GM19328 (cell line): ENCODE data around the gene EFR3B.

Experiments used
- ATAC-seq: cut with Tn5 transposase; IDR thresholded peaks from one replicate; pipeline ENCODE4 v1.9.1; 2021; ENCODE audit warnings: mild to moderate bottlenecking, moderate library complexity; ENCODE audit not compliant: unreplicated experiment

Gene EFR3B

DNA sequence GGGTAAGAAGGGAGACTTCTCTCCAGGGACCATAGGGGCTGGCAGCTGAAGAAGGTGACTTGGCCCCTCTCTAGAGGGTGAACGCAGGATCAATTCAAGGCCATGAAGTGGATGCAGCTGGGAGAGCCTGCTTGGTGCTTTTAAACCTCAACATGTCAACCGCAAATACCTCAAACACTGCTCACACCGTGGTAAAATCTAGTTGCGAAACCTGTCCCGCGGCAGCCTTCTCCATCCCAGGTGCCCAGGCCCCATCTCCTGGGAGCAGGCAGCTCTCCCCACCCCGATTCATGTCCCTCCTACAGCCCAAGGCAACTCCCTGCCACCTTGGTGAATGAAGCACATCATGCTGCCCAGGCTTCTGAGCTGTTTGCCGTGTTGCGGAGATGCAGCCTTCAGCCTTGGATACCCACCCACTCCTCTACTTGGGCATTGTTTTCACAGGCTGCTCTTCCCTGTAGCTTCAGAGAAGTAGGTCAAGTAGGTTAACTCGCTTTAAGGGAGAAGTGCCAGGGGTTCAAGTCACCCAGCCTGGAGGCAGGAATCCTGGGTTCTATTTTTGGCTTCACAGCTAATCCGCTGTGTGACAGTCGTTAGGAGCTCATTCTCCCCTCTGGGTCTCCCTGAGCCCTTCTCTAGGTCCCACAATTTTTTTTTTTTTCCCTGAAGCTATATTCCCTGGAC, 6.2 kb upstream of the EFR3B start:
- no peak for ATAC-seq

DNA sequence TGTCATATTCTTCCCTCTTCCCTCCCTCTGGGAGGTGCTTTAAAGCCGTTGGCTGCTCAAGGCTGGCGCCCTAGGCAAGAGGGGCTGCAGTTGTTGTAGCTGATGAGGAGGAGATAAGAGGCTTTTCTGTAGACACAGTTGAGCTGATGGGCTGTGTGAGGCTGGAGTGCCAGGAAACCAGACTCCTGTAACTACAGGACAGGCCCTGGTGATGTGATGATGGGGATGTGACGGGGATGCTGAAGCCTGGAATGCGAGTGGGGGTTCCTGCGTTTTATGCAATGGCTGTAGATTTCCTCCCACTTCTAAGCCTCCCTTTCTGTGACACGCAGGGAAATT, 5.7 kb upstream of the EFR3B start:
- no peak for ATAC-seq

DNA sequence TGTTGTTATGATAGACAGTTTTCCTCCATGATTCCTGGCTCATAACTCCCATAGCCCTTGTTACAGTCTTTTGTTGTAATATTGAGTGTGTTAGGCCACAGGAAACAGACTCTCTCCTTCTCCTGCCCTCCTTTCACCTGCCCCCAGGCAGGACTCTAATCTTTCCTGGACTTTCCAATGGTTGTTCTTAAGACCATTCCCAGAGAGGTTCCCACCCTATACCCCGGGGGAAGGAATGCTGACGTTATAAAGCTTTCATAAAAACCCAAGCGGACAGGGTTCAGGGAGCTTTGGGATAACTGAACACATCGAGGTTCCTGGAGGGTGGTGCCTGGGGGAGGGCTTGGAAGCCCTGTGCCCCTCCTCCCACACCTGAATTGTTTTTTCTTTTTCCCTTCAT, 2.8 kb upstream of the EFR3B start:
- no peak for ATAC-seq

DNA sequence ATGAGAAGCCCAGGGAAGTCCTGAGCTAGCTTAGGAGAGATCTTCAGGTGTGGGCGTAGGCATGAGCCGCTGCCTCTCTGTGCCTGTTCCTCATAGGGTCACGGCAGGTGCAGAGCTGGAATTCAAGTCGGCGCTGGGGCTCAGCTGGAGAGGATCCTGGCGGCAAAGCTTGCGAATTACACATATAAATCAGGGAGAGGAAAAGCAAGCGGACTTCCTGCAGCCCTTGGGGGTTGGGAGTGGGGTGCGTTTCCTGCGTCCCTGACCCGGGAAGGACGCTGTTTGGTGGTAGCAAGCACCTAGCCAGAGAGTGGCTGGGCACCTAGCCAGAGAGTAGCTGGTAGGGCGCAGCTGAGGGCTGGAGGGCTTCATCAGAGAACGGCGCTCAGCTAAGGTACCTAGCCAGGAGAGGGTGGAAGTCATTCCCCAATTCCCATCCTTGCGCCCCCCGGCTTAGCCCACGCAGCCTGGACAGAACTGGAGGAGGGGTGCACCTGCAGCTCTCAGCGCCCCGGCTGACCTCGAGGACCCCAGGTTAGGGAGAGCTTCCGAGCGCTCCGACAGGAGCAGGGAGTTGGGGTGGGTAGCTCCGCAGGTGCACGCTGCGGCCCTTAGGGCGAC, 459 bp upstream of the EFR3B start:
- ATAC-seq = no peak

- no peak for ATAC-seq
Observed at GRCh38 chr2:25042321-25043240, 705 bp downstream of the EFR3B start.

DNA sequence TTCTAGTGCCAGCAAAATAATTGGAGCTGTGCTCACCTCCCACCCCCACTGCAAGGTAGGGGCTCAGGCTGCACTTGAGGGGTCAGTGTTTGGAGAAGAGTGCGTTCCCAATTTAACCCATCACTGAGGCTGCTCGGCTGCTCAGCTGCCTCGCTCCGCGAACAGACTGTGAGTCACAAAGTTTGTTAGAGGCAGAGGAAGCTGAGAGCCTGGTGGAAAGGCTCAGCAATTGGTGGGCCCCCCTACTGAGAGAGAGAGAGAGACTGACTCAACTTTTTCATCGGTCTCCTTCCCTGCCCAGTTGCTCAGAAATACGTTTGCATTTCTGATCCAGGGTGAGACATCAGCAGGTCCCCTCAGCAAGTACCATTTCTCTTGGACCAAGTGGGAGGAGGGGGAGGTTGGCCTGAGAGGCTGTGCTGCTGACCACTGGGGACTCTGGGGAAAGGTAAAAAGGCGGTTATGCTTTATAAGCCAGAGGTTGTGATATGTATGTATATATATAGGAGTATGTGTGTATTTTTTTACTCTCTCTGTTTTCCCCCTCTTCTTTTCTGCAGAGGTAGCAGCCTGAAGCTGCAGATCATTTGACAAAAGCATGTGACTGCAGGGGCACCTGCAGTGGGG, 1.5 kb downstream of the EFR3B start:
- ATAC-seq = no peak

- no peak for ATAC-seq
Observed at GRCh38 chr2:25044011-25044410, 2.1 kb downstream of the EFR3B start.

DNA sequence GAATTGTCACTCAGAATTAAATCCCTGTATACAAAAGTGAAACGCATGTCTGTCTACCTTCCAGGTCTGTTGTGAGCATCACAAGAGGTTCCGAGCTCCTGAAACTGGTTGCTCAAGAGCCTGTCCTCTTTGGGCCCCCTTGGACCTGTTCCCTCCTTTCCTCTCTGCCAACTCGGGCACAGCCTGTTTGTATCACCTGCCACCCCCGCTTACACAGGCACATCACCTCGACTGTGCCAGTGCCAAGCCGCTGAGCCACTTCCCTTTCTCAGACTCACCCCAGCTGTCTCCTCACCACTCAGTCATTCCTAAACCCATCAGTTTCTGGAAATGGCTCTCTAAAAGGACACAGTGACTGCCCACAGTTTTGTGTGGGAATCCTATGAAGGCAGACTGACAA, 3.1 kb downstream of the EFR3B start:
- ATAC-seq = no peak

- no peak for ATAC-seq
Observed at GRCh38 chr2:25049422-25049821, 7.5 kb downstream of the EFR3B start.

GRCh38 chr2:25050128-25050527, 8.3 kb downstream of the EFR3B start:
- ATAC-seq = peak; percentile 77

DNA sequence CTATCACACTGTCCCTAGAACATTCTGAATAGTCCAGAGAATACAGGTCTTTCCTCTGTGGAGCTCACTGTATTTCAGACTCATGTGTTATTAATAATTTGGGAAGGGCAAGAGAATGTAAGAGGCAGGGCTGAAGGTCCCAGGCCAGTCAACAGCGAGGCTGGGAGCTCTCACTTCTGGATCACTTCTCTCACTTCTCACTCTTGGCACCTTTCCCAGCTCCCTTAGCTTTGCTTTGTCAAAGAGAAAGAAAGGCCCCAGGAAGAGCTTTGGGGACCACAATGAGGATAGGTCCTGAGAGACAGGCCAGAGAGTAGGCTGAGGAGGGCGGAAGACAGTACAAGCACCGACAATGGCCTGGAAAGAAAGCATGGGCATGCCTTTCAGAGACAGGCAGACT, 11.2 kb downstream of the EFR3B start:
- no peak for ATAC-seq

- no peak for ATAC-seq
Observed at GRCh38 chr2:25054720-25055119, 12.8 kb downstream of the EFR3B start.

- no peak for ATAC-seq
Observed at GRCh38 chr2:25055376-25055920, 13.6 kb downstream of the EFR3B start.

DNA sequence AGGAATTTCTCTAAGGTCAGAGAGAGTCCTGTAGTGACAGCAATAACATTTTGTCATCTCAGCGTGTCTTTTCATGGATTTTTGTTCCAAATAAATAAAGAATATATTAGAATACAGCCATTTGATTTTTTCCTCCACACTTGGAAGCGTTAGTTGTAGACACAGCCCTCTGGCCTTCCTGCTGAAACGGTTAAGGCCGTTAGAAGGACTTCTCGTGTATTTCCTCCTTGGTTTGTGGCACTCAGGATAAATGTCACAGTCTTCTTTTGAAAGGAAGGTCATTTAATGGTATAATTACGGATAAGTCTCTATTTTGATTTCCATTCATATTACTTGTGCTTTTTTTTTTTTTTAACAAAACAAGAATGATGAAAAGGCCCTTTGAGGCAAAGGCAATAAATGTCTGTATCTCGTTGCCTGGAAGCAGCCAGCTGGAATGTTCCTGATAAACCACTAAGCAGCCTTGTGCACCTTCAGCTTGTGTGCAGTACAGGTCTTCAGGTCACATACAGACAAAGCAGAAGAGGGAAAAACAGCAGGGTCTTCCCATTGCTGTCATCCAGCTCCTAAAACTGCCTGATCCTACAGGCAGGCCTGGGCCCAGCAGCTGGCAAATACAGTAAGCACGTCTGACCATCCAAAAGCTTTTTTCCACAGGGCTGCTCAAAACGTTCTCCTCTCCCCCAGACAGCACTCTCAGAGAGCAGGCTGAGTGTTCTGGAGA, 14.4 kb downstream of the EFR3B start:
- no peak for ATAC-seq

DNA sequence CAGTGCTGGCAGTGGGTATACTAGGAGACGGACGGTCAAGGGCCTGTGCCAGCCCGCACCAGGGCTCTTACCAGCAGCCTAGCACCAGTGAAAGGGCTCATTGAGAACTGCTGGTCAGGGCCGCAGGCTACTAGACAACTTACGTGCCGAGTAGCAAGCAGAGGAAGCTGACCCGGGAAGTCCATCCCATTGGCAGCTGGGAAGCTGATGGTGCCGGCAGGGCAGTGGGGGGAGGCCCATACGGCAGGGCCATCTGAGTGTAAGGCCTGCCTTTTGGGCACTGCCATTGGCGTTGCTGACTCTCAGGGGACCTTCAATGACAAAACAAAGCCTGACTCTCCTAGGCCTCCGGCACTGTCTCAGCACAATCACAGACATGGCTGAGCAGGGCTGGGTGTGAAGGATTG, 20.6 kb downstream of the EFR3B start:
- no peak for ATAC-seq

GRCh38 chr2:25063876-25064660, 22.2 kb downstream of the EFR3B start:
- peak; percentile 69 for ATAC-seq

- no peak for ATAC-seq
Observed at GRCh38 chr2:25065768-25066167, 23.9 kb downstream of the EFR3B start.

GRCh38 chr2:25066455-25066854, 24.6 kb downstream of the EFR3B start:
- no peak for ATAC-seq

- no peak for ATAC-seq
Observed at GRCh38 chr2:25068217-25068616, 26.3 kb downstream of the EFR3B start.

- no peak for ATAC-seq
Observed at GRCh38 chr2:25071966-25072365, 30.1 kb downstream of the EFR3B start.
